Endodermal cell (in vitro differentiated cells): Measurements from ENCODE around the gene LIN7C. TPM values are rescaled to one million over a fixed set of nuclear protein-coding genes. Genes with fewer than 3 reads are reported as not detected.

Source experiments
- DNase-seq: peaks from one replicate; pipeline ENCODE4 v3.0.0-alpha.2; 2017
- H3K27ac ChIP-seq: 2 replicates; pipeline ENCODE4 v1.5.1; 2013; ENCODE audit warnings: mild to moderate bottlenecking, low read depth, low read length, moderate library complexity
- H3K27me3 ChIP-seq: 2 replicates; pipeline ENCODE4 v1.6.1; 2013; ENCODE audit warnings: mild to moderate bottlenecking, low read length, moderate library complexity; ENCODE audit not compliant: insufficient read depth, control insufficient read depth, poor library complexity, severe bottlenecking
- H3K36me3 ChIP-seq: 2 replicates; pipeline ENCODE4 v1.7.0; 2013; ENCODE audit warnings: mild to moderate bottlenecking, low read length, moderate library complexity; ENCODE audit not compliant: control insufficient read depth, insufficient read depth
- H3K4me1 ChIP-seq: one replicate; pipeline ENCODE4 v1.7.0; 2013; ENCODE audit warnings: low read length; ENCODE audit not compliant: control insufficient read depth, insufficient read depth
- H3K4me3 ChIP-seq: 2 replicates; pipeline ENCODE4 v1.5.1; 2013; ENCODE audit warnings: mild to moderate bottlenecking, low read length, moderate library complexity
- H3K9ac ChIP-seq: 2 replicates; pipeline ENCODE4 v1.6.1; 2013; ENCODE audit warnings: mild to moderate bottlenecking, low read length, moderate library complexity; ENCODE audit not compliant: poor library complexity, severe bottlenecking; ENCODE audit errors: extremely low read depth
- H3K9me3 ChIP-seq: 2 replicates; pipeline ENCODE4 v1.6.1; 2013; ENCODE audit warnings: mild to moderate bottlenecking, low read length, moderate library complexity; ENCODE audit not compliant: control insufficient read depth
- H3K27ac Mint-ChIP-seq: 2 replicates; pipeline ENCODE4 v1.8.0; 2020; ENCODE audit warnings: mixed read lengths
- H3K27me3 Mint-ChIP-seq: 2 replicates; pipeline ENCODE4 v1.8.0; 2021; ENCODE audit warnings: mild to moderate bottlenecking, mixed read lengths; ENCODE audit not compliant: insufficient read depth
- H3K36me3 Mint-ChIP-seq: 2 replicates; pipeline ENCODE4 v1.8.0; 2020; ENCODE audit warnings: low read depth, mixed read lengths
- H3K4me1 Mint-ChIP-seq: 2 replicates; pipeline ENCODE4 v1.8.0; 2020; ENCODE audit warnings: mixed read lengths
- H3K4me3 Mint-ChIP-seq: 2 replicates; pipeline ENCODE4 v1.8.0; 2020; ENCODE audit warnings: mild to moderate bottlenecking, moderate library complexity, mixed read lengths
- H3K9me3 Mint-ChIP-seq: 2 replicates; pipeline ENCODE4 v1.8.0; 2020; ENCODE audit warnings: mild to moderate bottlenecking, mixed read lengths
- WGBS, 2 experiments: methylation state at CpG; one replicate each; pipeline versions ENCODE4 v1.1.5 to v1.1.7; 2013; ENCODE audit warnings: missing lambda C conversion rate in 2 of 2, mixed read lengths in 1 of 2; ENCODE audit not compliant: insufficient coverage in 1 of 2, insufficient read length in 1 of 2; 5-methylcytosine and 5-hydroxymethylcytosine counted together
- total RNA-seq, 2 donors: library from RNA; stranded (reverse); fragmentation: NEBNext Ultra II Directional in 1 of 2; extraction: Animal tissue kit (Norgen Biotek cat#: 25700) in 1 of 2; gene quantifications; 2 replicates in 1 of 2; 3 replicates in 1 of 2; pipeline ENCODE4 v1.2.1, GENCODE V29; 2021
- TF ChIP-seq, protein P1 (sequence below): fragments of 200-600 bp; sonication (generic); conservative IDR thresholded peaks from 2 replicates; pipeline ENCODE4 v1.5.0; 2021; ENCODE audit warnings: antibody characterized with exemption, mild to moderate bottlenecking

Gene LIN7C
- total RNA-seq, 2 donors from 2014 or later = 28.3 to 39.6 TPM

- H3K27me3 Mint-ChIP-seq = peaks cover 4% of the 10 kb centered on the region
- peaks cover 41% of the 10 kb centered on the region for H3K36me3 ChIP-seq
- peaks cover 29% of the 10 kb centered on the region for H3K36me3 Mint-ChIP-seq
Observed at GRCh38 chr11:27504205-27504604, 2.4 kb downstream of the LIN7C start.

DNA sequence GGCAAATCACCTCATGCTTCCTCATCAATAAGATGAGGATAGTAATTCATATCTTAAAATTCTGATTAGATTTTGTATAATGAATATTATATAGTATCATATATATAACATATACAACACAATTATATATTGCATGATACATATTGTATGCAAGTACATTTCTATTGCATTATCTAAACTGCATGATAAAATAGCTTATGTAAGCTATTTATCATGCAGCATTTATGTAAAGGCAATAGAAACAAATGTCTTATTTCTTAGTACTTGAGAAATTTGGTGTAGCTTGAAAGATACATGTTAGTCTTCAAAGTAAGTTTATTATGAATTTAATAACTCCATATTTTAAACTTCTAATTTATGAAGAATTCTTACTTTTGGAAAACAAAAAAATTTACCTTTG, 5.5 kb downstream of the LIN7C start:
- no peaks in the 10 kb centered on the region for H3K9me3 ChIP-seq
- Mint-ChIP-seq H3K4me3 (no peak overlapping the region), H3K27me3 (no peaks in the 10 kb centered on the region), H3K4me1 (peaks cover 8% of the 10 kb centered on the region), H3K36me3 (peaks cover 43% of the 10 kb centered on the region), H3K27ac (no peak overlapping the region), H3K9me3 (no peaks in the 10 kb centered on the region)
- no peaks in the 10 kb centered on the region for H3K27me3 ChIP-seq
- peaks cover 5% of the 10 kb centered on the region for H3K4me1 ChIP-seq
- no peak overlapping the region for H3K9ac ChIP-seq
- no peak for DNase-seq
- H3K27ac ChIP-seq = no peak overlapping the region
- peaks cover 65% of the 10 kb centered on the region for H3K36me3 ChIP-seq
- TF ChIP-seq, protein P1, sequence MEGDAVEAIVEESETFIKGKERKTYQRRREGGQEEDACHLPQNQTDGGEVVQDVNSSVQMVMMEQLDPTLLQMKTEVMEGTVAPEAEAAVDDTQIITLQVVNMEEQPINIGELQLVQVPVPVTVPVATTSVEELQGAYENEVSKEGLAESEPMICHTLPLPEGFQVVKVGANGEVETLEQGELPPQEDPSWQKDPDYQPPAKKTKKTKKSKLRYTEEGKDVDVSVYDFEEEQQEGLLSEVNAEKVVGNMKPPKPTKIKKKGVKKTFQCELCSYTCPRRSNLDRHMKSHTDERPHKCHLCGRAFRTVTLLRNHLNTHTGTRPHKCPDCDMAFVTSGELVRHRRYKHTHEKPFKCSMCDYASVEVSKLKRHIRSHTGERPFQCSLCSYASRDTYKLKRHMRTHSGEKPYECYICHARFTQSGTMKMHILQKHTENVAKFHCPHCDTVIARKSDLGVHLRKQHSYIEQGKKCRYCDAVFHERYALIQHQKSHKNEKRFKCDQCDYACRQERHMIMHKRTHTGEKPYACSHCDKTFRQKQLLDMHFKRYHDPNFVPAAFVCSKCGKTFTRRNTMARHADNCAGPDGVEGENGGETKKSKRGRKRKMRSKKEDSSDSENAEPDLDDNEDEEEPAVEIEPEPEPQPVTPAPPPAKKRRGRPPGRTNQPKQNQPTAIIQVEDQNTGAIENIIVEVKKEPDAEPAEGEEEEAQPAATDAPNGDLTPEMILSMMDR = no peak
- no peak overlapping the region for H3K4me3 ChIP-seq

More at GRCh38 chr11:27504205-27504604, 2.4 kb downstream of the LIN7C start:
- H3K4me3 ChIP-seq = no peak overlapping the region
- H3K4me1 ChIP-seq = peaks cover 5% of the 10 kb centered on the region
- H3K27ac Mint-ChIP-seq = no peak overlapping the region
- H3K9me3 ChIP-seq = no peaks in the 10 kb centered on the region
- TF ChIP-seq, protein P1 = no peak
- no peak overlapping the region for H3K4me3 Mint-ChIP-seq
- WGBS, 2 experiments = 83% methylated on average over 1 of the region's 2 CpGs; no CpG with 5 or more reads in 1 of the 2 experiments
- H3K27me3 ChIP-seq = no peaks in the 10 kb centered on the region
- no peak overlapping the region for H3K9ac ChIP-seq
- H3K27ac ChIP-seq = no peak overlapping the region
- no peak for DNase-seq
- no peaks in the 10 kb centered on the region for H3K9me3 Mint-ChIP-seq
- peaks cover 8% of the 10 kb centered on the region for H3K4me1 Mint-ChIP-seq

DNA sequence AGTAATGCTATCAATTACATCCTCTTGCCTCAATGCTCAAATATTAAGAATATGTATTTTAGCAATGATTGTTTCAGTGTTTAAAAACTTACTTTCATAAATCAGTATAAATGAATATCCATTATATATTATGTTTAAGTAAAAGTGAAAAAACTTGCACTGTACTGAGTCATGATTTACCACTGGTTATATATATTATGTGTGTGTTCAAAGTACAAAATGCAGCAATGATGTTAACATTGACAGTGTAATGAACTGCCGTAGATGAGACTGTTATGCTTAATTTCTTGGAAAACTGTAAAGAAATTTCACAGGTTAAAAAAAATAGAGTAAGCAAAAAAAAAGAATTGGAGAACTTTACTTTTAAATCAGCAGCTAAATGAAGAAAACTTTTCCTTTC, 8.7 kb downstream of the LIN7C start:
- Mint-ChIP-seq H3K4me1 (peaks cover 4% of the 10 kb centered on the region), H3K36me3 (peaks cover 56% of the 10 kb centered on the region), H3K4me3 (no peak overlapping the region), H3K9me3 (no peaks in the 10 kb centered on the region), H3K27me3 (no peaks in the 10 kb centered on the region), H3K27ac (no peak overlapping the region)
- no peak overlapping the region for H3K4me3 ChIP-seq
- no peak overlapping the region for H3K9ac ChIP-seq
- DNase-seq = no peak
- H3K27me3 ChIP-seq = no peaks in the 10 kb centered on the region
- TF ChIP-seq, protein P1 = no peak
- H3K36me3 ChIP-seq = peaks cover 83% of the 10 kb centered on the region
- WGBS, 2 experiments = 96% methylated on average over 1 of the region's 1 CpG; no CpG with 5 or more reads in 1 of the 2 experiments
- H3K27ac ChIP-seq = no peak overlapping the region
- no peaks in the 10 kb centered on the region for H3K4me1 ChIP-seq
- no peaks in the 10 kb centered on the region for H3K9me3 ChIP-seq
